ENCODE results near the gene CTIF. TPM values are rescaled to one million over a fixed set of nuclear protein-coding genes. Genes with fewer than 3 reads are reported as not detected.

CTIF gene
- total RNA-seq, 1 experiment from 2014 or later, result 19.8 TPM

DNA sequence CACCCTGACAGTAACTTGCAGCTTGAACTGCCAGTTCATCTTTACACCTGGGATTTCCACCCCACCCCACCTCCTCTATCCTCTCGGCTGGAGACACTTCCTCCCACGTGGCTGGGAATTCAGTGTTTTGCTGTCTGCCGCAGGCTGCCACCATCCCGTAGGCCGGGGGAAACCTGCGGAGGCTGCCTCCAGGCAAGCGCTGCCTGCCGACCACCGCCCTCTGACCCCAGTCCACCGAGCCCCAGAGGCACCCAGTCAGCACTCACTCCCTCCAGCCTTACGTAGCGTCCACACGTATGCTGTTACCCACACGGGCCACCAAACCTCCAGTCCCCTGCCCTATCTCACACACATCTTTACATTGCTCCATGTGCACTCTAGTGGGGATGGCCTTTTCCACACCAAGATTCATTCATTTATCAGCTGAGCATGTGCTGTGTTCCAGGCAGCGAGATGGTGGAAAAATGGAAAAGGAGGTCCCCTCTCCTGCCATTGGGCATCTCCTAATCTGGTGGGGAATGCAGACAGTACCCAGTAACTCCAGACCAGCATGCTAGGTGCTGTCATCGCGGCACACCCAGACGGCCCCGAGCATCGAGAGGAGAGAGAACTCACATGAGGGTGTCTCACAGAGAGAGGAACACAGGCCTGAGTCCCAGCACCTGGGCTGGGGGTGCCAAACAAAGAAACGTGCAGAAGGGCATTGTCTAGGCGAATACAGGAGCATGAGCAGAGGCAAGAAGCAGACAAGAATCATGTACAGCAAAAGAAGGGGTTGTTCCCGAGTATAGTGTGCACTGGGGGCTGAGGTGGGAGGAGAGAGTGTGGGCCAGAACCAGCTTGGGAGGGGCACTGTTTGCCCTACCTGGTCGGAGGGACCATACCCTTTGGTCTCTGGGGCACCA is 245.0 kb downstream of the CTIF start:
- DNase-seq (ENCODE audit: low read depth), result no peak

DNA sequence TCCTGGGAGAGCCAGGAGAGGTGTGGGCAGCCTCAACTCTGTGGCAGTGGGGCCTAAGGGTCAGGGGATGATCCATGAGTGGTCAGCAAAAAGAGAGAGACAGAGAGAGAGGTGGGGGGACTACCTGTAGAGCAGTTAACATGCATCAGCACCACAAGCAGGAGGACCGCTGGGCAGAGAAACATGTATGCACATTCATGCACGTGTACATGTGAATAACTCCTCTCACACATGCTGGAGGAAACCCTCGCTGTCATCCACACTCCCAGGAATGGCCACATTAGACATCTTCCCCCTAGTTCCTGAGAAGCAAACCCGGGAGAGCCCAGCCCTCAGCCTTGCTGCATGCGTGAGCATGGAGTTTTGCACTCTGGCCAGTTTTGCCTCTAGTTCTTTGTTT is 245.8 kb downstream of the CTIF start:
- DNase-seq (ENCODE audit: low read depth), result no peak

DNA sequence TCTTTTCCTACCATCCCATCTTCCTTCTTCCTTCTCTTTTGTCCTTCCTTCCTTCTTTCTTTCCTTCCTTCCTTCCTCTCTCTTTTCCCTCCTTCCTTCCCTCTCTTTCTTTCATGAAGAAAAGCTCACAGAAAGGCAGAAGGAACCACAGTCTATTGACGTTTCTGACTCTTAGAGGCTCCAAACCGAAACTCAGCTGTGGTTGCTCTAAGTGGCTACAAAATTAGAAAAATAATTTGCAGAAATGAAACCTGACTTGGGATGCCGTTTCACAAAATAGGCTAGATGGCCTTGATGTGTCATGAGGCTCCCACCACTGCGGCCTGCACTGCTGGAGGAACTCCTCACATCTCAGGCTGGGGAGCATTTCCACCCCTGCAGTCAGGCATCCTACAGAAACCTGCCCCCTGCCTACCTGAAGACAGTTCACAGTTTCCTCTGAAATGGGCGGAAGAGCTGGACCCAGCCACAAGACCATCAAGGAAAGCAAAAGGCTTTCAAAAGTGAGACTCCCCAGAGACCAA is 246.3 kb downstream of the CTIF start:
- no peak for DNase-seq (ENCODE audit: low read depth)

DNA sequence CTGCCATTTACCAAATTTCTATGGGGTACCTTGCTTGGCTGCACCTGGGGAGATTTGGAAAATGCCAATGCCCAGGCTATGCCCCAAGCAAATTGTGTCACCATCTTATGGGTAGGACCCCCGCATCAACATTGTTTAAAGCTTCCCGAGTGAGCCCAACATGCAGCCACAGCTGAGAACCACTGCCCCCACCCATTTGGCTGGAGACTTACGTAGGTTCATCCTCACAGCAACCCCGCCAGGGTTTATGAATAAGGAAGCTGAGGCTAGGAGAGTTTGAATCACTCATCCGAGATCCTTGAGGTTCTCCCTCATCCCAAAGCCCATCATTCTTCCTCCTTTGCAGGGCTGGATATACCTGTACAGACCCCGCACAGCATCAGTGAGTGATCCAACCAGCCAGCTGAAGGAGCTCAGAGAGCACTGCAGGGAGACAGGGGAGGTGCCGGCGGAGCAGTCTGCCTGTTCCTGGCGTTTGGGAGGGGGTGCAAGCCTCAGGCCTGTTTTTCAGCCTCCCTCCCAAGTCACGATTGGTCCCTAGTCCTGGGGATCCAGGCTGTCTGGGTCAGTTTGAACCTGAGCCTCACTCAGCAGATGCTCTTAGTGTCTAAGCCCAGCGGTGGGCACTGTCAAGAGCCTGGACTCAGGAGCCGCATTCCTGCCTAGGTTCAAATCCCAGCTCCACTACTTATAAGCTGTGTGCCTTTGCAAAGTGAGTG is 247.1 kb downstream of the CTIF start:
- no peak for DNase-seq (ENCODE audit: low read depth)

DNA sequence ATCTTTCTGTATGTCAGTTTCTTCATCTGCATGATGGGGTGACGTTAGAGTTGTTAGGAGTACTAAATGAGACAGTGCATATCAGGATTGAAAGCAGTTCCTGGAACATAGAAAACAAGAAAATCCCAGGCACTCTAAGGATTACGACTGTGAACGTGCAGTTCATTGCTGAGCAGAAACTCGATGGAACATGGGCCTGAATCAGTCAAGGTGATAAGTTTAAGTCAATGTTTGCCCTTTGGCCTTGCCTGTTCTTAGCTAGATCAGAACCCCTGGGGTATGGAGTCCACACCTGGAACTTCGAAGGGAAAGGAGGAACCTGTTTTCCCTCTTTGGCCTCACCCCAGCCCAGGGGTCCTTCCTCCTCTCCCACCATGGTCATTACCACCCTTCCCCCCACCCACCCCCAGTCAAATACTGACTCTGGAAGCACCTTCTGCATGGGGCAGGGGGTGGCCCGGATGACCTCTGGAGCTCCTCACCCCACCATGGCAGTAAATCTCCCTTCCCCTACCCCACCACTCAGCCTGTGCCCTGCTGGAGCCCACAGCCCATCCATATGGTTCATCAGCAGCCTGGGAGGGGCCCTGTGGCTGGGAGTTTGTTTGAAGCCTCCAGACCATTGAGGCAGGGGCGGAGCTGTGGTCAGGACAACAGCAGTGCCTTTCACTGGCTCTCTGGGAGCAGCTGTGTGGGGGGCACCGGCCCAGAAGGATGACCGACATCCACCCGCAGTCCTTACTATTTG is 247.8 kb downstream of the CTIF start:
- DNase-seq (ENCODE audit: low read depth), result no peak

DNA sequence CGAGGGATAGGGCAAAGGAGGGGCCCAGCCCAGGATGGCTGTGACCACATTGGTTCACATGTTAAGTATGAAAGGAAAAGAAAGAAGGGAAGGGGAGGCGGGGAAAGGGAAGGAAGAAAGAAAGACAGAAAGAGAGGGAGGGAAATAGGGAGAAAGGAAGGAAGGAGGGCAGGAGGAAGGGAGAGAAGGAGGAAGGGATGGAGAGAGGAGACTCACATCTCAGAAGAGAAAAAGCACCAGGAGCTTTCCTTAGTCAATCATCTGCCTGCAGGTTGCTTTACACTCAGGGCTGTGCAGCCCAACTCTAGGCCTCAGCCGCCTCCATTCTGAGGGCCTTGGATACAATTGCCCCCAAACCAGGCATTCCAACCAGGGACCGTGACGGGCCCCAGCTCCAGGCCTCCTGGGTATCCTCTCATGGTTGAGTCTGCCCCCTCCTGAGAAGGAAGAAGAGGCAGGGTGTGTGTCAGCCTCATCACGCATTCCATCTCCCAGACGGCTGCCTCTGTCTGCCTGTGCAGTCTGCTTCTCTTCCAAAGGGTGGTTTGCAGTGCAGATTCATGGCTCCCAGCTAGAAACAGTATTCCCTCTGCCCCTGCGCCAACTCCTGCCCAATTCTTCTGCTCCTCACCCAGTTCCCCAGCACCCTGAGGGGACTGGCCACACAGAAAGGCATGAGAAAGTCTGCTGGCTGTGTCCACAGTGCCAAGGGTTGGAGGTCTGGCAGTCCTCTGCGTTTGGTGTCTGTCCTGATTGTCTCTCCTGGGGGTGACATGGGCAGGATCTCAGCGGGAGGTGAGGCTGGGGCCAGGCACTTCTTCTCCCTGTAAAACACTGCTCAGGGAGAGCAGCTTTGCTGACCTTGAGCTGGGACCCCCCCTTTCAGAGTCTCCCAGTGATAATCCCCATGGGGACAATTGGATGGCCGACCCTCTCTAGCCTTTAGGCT is 248.6 kb downstream of the CTIF start:
- DNase-seq (ENCODE audit: low read depth), result no peak

DNA sequence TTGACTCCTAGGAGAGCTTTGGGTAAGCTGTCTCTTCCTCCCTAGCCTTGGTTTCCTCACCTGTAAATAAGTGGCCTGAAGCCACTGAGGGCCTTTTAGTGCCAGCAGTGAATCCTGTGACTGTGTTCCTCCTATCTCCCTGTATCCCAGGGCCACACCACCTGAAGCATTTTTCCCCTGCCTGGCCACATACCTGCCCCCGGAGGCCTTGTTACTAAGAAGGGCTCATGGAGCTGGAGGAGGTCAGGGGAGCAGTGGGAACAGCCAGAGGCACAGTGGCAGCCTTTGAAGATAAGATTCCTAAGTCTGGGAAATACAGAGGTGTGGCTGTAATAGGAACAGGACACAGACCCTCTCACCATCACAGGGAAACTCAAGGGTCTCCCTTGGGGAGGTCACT is 249.5 kb downstream of the CTIF start:
- DNase-seq (ENCODE audit: low read depth), result no peak

DNA sequence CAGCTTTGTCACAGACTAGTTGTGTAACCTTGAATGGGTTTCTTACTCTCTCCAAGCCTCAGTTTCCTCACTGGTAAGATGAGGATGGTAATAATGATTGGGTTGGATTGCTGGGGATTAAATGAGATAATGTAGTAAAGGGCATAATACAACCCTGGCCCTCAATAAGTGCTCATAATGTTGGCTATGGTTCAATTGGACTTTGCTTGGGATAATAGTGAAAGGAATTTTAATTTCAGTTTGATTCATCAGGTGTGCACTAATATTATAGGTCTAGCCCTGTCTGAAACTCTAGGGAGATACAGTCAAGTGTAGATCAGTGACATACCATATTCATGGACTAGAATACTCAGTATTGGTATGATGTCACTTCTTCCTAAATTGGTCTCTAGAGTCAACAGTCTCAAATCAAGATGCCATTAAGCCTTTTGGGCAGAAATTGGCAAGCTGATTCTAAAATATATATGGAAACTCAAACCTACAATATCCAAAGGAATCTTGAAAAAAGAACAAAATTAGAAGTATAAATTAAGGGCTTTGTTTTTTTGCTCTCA is 250.5 kb downstream of the CTIF start:
- DNase-seq (ENCODE audit: low read depth), result no peak

DNA sequence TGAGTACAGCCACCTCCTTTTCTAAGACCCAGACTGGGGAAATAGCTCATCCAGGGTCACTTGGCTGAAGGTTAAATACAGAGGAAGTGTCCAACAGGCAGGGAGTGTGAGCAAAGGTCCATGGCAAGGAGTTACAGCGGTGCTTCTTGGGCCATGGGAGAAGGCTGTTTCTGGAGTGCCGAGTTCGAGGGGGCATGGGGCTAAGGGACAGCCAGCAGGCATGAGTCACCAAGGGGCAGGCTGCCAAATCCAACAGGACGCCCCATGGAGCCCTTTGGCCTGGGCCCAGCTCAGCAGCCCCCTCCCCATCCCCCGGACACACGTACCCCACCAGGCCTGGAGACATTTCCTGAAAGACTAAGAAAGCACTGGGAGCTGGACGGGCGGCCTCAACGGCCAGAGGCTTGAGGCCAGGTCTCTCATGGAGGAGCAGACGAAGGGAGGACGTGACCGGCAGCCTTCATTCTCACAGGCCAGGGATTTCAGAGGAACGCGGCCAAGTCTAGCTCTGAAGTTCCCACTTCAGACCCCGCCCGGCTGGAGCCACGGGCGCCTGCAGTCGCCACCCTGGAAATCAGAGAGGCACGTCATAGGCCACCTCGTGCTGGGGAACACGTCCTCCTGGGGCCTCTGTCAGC is 251.5 kb downstream of the CTIF start:
- no peak for DNase-seq (ENCODE audit: low read depth)

DNA sequence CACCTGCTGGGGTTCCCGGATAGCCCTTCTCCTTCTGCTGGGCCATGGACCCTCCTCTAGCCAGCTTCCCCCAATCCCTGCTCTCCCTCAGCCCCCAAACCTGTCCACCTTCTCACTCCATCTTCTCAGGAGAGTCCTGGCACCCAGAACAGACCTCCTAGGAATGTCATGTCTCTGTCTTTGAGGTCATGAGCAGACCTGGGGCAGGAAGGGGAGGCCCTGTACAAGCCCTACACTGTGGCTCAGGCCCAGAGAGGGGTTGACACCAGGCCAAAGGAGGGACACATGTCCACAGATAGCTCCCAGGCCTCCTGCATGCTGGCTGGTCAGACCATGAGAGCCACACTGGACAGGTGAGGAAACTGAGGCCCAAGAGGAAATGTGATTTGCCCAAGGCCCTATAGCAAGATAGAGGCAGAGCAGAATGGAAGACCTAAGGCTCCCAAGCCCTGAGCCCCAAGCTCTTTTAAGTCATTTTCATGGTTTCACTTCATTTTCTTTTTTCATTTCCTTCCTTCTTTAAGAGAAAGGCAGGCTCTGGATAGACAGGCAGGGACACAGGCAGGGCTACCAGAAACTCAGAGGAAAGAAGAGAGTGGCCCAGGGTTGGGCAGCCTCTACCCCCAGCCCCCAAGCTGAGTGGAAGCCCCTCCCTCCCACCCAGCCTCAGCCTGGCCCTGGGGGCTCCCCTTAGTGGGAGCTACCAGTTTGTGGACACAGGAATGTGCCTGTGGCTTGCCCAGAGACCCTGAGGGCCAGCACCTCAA is 252.2 kb downstream of the CTIF start:
- DNase-seq (ENCODE audit: low read depth), result no peak

DNA sequence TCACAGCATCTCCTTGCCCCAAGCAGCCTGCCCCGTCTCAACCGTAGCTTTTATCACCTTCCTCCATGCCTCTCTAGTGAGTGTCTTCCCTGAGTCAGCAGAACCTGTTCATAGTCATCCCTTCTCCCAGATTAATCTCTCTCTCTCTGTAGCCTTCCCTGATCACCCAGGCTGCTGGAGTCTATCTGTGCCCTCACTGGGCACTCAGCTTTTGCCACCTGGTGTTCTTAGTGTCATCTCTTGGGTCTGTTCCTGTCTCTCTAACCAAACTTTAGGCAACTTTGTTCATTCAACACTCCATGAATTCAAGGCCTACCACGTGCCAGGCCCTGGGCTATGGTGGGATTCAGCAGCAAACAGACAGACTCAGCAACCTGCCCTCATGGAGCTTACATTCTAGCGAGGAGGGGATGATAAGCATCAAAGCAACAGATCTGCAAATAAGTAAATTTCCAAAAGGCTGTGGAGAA is 252.8 kb downstream of the CTIF start:
- no peak for DNase-seq (ENCODE audit: low read depth)

DNA sequence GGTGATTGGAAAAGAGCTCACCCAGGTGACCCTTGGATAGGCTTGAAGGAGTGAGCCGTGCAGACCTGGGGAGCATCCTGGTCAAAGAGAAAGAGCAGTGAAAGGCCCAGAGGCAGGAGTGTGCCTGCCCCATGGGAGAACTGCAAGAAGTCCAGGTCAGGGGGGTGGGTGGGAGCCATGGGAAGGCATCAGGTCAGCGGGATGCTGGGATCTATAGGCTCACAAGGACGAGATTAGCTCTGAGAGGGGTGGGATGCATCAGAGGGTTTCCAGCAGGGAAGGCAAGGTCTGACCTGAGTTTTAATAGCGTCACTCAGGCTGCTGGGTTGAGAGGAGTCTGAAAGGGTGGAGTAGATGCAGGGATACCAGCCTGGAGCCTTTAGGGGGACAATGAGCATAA is 253.3 kb downstream of the CTIF start:
- no peak for DNase-seq (ENCODE audit: low read depth)

DNA sequence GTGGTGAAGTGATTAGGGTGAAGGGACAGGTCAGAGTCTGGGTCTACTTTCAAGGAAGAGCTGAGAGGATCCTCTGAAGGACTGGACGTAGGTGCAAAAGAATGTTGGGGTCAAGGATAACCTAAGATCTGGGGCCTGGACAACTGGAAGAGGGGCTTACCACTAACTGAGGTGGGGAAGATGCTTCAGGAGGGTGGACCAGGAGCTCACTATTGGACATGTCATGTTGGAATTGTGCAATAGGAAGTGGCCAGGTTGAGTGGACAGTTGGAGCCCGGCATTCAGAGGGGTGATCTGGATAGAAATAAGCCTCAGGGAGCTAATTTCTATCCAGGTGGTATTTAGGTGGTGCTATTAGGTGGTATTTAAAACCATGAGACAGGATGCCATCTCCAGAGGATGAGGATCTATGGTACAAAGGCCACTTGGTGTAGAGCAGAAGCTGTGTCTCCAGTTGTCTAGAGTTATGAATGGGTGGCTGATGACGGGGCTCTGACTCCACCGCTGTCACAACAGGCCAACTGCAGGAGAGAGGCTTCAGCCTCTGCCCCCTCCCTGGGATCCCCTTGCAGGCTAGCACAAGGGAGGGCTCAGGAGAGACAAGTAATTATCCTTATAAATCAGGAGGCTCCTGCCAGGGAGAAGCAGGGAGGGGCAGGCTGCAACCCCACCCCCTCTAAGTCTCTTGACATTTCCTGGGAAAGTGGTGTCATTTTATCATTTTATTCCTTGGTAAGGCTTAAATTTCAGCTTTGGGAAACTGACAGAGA is 254.0 kb downstream of the CTIF start:
- no peak for DNase-seq (ENCODE audit: low read depth)

DNA sequence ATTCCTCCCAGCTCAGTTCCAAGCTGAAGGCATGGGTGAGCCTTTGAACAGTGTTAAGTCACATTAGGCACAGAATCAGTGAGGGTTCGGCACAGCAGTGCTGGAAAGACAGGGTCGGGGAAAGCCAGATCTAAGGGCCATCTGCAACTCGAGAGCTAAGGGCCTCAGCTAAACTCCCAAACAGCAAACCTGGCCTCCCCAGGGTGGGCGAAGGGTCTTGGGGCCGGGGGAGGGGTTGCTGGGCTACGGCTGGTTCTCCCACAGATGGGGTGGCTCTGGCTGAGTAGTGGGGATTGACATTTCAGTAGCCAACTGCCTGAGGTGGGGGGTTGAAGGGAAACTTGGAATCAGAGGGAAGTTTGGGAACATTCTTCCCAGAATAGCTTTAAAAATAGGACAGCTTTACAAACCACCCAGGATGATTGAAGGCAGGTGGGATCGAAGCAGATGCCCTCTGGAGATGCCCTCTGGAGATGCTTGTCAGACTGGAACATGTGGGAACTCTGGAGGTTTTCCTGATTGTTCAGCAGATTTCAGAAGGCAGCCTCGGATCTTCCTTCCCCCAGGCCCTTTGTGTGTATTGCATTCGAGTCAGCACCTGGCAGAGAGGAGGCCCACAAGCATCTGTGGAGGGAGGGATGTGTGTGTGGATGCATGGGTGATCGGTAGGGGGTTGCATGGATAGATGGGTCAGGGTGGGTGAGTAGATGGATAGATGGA is 255.6 kb downstream of the CTIF start:
- no peak for DNase-seq (ENCODE audit: low read depth)

DNA sequence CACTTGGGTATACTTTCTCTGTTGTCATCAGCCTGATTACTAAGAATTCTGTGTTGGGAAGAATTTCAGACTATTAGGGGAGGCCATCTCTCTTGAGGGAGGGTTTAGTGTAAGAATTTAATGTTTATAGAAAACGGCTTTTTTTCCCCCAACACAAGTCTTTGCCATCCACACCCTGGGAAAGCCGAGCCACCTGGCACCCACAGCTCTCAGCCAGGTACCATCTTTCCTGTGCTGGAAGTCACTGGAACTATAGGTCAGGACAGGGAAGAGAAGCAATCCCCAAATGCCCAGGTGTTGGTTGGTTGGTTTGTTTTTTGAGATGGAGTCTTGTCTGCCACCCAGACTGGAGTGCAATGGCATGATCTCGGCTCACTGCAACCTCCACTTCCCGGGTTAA is 256.9 kb downstream of the CTIF start:
- DNase-seq (ENCODE audit: low read depth), result no peak

DNA sequence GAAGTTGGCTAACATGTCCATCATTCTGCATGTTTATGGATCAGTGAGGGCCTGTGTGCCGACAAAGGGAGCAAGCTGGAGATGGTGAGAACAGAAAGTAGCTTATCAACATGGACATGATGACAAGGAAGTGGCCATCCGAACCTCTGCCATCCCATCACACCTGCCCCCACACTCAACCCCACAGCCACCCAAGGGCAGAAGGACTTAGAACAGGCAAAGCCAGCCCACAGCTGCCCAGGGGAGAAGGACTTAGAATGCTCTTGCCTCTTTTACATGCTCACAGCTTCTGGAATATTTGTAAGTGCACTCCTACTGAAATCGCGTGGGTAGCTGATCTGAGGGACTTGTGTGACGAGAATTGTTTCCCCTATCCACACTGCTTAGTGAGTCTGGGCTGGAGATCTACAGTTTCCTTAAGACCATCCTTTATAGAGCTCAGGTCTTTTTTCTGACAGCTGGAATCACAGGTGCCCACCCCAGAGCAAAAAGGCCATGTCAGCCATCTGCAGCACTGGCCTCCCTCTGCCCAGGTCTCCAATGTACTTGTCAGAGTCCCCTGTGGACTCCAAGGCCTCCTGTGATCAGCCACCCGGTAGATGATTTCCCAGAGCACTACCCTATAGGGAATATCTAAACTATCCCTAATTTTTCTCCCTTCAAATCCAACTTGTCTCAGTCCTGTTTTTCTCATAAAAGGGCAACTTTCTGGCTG is 257.8 kb downstream of the CTIF start:
- no peak for DNase-seq (ENCODE audit: low read depth)

DNA sequence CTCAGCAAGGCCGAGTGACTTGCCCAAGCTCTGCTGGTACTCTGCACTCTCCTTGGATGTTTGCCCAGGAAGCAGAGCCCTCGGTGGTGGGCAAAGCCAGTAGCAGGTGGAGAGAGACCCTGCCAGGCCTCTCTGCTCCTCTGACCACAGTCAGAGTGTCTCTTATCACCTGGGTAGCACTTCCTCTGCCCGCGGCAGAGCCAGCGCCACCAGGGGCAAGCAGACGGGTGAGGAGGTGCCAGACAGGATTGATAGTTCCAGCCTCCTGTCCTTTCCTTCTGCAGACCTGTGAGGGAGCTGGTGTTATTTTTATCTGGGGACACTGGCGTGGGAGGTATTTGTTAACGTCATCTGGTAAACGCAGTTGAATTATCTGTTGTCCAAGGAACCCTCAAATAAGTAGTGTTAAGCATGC is 259.0 kb downstream of the CTIF start:
- DNase-seq (ENCODE audit: low read depth), result no peak
